HG02938 (cell line): ENCODE measurements around the gene MRM1.

Source experiments
- ATAC-seq: cut with Tn5 transposase; IDR thresholded peaks from one replicate; pipeline ENCODE4 v1.9.1; 2021; ENCODE audit warnings: mild to moderate bottlenecking, moderate library complexity; ENCODE audit not compliant: unreplicated experiment

MRM1 gene, protein sequence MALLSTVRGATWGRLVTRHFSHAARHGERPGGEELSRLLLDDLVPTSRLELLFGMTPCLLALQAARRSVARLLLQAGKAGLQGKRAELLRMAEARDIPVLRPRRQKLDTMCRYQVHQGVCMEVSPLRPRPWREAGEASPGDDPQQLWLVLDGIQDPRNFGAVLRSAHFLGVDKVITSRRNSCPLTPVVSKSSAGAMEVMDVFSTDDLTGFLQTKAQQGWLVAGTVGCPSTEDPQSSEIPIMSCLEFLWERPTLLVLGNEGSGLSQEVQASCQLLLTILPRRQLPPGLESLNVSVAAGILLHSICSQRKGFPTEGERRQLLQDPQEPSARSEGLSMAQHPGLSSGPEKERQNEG

DNA sequence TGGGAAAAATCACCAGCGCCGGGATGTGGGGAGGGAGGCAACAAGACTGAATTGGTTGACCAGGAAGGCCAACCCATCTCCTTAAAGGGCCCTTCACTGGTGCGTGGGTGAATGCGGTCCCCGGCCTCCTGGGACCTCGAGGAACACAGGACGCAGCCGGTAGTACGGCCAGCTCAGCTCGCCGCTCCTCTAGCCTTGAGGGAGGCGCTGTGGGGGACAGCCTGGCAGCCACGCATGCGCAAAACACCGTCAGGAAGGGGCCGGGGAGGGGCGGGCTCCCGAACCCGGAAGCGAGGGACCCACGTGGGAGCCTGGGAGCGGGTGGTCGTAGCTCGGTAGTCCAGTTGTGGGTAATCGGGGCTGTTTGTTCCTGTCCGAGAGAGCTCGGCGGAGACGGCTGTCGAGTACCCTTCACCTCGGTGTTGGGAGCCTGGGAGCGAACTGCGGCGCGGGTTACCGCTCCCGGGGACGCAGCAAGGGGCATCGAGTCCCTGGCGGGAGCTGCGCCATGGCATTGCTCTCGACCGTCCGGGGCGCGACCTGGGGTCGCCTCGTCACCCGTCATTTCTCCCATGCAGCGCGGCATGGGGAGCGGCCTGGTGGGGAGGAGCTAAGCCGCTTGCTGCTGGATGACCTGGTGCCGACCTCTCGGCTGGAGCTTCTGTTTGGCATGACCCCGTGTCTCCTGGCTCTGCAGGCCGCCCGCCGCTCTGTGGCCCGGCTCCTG, at the start of gene MRM1:
Gene MRM1 (plus strand): TSS at position 281 of the 727 bp plus-strand sequence. CDS start 228 bp downstream, at position 509.
- peak; percentile 61 for ATAC-seq

DNA sequence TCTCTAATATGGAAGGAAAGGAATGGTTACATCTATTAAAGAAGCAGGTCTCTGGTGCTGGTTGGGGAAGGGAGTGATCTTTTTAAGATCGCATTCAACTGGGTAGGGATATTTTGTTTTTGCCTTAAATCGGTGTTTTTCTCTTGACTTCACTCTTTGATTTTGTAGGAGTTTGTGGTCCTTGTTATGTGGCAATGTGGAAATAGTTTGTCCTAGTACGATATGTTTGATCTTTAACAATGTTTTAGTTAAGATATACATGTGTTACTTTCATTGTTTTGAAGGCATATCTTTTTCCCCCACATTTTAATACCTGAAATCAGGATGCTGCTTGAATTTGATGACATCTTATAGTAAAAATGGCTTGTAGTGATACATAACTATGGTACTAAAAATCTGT, 47.9 kb upstream of the MRM1 start:
- no peak for ATAC-seq

DNA sequence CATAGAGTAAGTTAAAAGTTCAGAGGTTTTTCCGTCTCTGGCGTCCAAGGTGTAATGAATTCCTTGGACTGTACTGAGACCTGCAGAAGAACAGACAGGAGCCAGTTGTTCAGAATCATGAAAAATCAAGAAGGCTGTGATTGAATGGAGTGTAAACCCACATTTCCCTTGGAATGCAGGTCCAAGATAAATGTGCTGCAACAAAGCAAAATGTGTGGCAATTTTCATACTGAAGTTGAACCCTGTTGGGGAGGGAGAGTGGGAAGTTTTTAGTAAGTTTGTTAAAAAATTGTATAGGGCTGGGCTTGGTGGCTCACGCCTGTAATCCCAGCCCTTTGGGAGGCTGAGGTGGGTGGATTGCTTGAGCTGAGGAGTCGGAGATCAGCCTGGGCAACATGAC, 35.3 kb upstream of the MRM1 start:
- ATAC-seq, result no peak

DNA sequence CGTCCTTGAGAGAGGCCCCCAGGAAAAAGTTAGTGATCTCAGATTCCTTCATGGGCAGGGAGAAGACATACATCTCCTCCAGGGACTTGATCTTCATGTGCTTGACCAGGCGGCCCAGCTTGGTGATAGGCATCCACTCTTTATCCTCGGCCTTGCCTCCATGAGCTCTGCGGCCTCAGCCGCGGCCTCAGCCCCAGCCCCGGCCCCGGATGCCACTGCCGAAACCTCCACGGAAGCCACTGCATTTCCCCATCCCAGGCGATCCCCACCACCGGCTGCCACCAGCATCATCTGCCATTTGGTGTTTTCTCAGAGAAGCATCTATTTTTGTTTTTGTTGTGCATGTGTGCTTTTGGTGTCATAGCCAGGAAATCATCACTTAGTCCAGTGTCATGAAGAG, 26.4 kb upstream of the MRM1 start:
- no peak for ATAC-seq

DNA sequence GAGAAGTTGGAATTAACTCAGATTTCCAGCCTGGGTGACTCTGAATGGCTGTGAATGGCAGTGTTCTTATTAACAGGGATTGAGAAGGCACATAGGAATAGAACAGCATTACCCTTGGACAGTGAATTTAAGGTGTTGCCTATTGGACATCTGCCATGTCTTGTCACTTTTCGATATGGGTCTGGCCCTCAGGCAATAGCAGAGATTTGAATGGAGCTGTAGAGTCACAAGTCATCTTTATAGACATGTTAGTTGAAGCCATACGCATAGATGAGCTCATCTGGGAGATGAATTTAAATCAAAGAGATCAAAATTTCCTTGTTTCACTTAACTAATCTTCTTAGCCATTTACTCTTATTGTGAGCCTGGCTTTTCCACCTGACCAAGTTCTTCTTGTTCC, 24.6 kb upstream of the MRM1 start:
- no peak for ATAC-seq

DNA sequence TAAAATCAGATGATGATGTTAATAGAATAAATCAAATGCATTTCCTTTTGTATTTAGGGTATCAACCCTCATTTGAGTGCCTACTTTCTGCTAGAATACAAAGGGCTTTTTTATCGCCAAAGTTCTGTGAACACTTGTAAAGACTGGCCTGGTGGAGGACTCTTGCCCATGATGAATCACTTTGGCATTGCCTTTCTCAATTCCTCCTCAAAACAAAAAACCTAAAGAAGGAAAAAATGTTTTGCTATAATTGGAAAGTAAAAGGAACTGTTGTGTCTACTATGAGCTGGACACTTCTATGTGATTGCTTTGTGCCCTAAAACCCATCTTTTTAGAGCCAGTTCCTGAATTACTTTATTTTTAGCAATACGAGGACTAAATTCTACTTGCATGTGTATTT, 22.7 kb upstream of the MRM1 start:
- ATAC-seq, result no peak

DNA sequence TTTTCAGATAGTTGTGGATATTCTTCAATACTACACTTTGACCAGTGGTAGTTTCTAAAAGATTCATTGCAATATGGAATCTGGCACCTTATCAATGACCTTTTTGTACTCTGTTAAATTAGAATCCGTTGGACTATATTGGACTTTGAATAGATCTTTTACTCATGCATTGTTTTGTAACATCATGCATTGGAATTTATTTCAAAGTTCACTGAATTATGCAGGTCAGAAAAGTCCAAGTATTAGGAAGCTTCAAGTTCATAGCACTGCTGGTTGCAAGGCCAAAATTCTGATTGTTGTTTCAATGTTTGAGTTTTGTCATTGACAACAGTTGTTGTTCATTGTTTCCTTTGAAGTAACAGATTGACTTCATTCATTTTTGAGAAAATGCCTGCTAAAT, 17.6 kb upstream of the MRM1 start:
- ATAC-seq, result no peak

DNA sequence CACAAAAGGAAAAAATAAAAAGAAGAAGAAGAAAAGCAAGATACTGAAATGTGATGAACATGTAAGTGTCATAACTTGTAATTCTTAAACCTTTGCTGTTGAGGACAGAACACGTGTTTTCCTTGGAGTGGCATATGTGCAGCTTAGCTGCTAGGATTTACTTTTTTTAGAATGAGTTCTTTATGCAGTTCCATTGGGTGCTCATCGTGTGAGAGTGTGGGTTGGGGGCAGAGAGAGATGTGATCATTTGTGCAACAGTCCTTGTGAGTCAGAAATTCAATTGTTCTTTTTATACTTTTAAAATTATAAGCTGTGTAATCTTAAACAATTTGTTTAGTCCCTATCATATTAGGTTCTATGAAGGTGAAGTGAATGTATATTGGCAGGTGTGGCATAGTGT, 15.2 kb upstream of the MRM1 start:
- ATAC-seq, result no peak

DNA sequence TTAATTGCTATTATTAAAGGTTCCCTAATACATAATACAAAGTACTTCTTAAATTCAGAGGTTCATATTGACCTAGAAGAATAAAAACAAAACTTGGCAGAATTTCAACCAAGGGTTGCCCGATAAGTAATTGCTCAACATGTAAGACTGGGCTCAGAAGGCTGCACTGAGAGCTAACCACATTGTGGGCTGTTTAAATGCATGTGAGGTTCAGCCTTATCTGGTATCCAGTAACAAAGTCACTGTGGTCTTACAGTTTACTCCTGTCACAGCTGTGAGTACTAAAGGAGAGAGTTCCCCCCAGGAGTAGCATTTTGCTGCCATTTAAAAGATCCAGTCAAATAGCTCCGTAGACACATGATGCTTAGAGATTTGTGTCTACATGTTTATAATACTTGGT, 11.3 kb upstream of the MRM1 start:
- ATAC-seq, result no peak

DNA sequence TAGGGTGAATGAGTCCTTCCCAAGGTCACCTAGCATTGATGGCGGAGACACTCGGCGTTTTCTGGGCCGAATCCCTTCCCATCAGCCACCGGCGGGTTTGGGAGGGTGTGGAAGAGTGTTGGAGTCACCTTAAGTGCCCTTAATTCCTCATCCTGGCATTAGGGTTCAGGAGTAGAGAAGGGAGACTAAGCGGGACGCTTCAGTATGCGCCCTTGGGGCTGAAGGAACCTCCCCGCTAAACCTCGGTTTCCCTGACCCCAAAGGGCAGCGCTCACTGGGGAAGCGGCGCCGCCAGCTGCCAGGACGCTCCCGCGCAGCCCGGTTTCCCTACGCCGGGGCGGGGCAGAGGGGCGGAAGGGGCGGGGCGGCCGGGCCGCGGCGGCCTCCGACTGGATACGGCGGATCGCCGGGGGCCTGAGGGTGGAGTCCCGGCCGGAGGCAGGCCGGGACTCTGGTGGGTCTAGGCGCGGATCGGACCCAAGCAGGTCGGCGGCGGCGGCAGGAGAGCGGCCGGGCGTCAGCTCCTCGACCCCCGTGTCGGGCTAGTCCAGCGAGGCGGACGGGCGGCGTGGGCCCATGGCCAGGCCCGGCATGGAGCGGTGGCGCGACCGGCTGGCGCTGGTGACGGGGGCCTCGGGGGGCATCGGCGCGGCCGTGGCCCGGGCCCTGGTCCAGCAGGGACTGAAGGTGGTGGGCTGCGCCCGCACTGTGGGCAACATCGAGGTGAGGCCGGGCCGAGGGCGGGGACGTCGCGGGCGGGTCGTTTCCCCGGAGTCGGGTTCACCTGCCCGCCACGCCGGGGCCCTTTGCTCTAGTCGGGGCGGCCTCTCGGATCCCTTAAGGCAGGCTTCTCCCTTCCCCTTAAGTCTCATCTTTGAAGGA, 9.7 kb upstream of the MRM1 start, which contains the start of gene DHRS11:
Gene DHRS11 (plus strand): TSS at position 446 of the 882 bp plus-strand sequence. CDS start 131 bp downstream, at position 577.
- ATAC-seq, result peak; percentile 58

DNA sequence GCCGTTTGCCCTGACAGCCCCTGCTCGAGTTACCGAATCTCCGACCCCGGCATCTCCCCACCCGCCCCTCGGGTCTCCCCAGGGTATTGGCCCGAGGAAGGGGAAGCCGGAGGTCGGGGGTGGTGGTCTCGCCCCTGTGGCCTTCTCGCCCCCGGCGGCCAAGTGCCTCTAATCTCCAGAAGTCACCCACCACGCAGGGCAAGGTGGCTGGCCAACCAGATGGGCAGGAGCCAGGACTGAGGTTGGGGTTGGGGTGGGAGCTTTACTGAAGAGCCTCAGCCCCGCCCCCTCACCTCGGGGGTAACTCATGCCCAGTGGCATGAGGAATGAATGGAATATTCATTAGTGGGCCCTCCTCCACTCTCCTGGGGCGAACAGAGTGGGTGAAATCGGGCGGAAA, 9.1 kb upstream of the MRM1 start:
- peak; percentile 19 for ATAC-seq

DNA sequence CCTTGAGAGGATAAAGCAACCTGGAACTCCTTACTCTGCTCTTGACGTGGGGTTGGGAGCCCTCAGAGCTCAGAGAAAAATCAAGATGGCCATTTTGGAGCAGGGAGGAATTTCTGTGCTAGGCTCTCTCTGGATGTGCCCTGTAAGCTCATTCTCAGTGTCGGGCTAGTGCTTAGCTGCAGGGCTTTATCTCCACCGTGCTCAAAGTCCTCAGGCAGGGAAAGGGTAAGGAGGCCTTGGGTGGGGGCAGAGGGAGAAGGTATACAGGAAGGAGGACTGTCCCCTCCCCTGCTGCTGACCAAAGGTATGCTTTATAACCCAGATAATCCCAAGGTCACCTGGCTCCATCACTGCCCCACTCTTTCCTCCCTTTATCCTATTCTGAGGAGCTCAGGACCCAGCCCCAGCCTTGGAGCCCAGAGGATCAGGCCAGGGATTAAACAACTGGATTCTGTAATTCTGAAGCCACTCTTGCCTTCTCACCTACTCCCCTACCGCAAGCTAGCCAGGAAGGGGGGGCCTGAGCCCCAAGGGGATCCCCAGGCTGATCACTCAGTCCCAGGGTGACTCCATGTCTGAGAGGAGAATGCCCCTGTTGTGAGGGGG, 8.6 kb upstream of the MRM1 start:
- no peak for ATAC-seq

DNA sequence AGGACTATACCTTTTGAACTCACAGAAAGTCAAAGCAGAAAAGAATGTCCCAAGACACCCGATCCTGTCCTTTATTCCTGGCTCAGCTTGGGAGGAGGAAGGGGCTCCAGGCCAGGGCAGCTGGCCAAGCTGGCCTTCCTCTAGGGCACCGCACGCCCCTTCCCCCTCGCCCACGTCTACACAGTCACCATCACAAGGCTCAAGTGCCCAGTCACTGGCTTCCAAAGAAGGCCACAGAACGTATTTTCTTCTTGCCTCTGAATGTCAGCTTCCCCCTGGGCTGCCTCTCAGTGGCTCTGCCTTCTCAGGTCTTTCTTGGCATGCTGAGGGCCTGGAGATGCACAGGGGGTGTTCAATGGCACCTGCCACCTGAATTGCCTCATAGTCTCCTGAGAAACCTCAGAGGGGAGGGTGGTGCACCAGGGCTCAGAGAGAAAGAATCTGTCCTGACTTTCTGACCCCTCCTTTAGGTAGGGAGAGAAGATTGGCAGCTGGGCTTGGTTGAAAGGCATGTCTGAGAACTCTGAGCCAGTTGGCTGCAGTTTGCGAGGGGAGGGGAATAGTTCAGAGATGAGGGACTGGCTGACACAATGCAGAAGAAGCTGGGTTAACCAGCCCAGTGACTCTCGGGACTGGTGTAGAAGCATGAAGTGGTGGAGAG, 7.6 kb upstream of the MRM1 start:
- ATAC-seq, result no peak

DNA sequence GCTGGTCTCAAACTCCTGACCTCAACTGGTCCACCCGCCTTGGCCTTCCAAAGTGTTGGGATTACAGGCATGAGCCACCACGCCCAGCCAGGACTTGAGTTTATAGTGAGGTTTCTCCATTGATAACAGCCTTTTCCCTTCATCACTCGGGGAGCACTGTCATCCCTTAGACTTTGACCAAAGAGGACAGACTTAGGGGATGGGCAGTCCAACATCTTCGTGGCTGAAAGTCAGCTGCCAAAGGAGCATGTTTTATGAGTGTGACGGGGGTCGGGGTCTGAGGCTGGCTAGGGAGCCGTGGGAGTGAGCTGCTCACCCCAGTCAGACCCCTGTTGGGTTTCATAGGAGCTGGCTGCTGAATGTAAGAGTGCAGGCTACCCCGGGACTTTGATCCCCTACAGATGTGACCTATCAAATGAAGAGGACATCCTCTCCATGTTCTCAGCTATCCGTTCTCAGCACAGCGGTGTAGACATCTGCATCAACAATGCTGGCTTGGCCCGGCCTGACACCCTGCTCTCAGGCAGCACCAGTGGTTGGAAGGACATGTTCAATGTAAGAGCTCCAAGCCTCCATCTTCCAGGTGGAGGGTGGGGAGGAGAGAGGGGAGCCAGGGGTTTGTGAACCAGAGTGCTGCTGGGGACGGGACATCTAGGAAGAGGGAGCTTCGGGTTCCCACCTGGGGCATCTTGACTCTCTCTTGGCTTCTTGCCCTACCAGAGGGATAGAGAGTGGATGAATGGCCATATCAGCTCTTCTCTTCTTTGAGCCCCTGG, 6.6 kb upstream of the MRM1 start:
- ATAC-seq, result no peak

DNA sequence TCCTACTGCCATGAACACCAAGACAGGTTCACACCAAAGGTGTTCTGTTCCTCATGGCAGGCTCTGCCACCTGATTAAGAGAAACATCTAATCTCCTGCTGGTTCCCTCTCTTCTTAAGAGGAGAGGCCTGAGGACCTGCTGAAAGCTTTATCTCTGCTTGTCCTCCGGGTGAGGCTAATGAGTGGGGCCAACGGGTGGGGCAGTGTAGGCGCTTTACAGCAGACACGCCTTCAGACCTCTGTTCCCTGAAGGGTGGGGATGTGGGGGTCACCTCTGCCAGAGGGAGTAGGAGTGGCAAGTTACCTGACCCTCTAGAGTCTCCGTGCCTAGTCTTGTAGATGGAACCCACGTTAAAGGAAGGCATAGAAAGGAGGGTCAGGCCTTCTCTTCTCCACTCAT, 4.2 kb upstream of the MRM1 start:
- ATAC-seq, result no peak

DNA sequence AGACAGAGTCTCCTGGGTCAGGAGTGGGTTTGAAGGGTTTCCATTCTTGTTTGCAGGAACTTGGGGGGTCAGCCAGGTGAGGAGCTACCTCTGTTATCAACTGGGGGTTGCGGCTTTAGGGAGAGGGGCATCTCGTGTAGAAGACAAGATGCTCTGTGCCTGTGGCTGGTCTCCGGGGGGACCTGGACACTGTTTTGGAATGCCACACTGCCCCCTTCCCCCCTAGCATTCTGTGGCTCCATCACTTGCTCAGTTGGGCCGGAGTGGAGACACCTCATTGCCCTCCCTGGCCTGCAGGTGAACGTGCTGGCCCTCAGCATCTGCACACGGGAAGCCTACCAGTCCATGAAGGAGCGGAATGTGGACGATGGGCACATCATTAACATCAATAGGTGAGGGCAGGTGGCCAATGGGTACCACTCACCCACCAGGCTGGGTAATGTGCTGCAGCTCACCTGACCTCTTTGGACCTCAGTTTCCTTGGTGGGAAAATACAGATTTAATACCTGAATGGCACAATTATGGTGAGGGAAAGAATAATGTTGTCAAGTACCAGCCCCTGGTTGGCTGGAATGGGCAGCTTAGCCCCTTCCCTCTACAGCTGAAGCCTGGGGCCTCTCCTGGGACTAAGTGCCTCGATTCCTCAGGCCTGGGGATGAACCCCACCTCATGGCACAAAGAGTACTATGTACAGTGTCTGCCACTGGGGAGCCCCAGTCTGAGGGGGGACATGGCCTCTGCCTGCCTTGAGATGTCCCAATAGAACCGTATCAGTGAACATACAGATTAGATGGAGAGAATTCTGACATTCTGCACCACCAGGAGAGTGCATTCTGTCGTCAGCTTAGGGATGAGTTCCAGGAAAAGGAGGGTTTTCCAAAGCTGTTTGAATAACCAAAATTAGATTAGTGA, 3.3 kb upstream of the MRM1 start:
- no peak for ATAC-seq

DNA sequence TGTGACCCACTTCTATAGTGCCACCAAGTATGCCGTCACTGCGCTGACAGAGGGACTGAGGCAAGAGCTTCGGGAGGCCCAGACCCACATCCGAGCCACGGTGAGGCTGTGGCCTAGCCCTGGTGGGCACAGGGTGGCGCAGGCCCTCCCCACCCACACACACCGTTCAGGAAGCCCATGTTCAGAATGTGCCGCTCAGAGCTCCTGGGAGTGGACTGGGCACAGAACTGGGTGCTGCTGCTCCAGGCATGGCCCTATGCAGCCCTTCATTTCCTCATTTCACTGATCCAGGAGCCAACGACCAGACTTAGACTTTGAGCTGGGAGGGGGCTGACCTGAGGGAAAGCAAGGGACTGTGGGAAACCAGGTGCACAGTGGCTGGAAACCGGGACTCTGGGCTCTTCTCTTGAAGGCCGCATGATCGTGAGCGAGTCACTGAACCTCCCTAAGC, 2.4 kb upstream of the MRM1 start:
- ATAC-seq, result no peak

DNA sequence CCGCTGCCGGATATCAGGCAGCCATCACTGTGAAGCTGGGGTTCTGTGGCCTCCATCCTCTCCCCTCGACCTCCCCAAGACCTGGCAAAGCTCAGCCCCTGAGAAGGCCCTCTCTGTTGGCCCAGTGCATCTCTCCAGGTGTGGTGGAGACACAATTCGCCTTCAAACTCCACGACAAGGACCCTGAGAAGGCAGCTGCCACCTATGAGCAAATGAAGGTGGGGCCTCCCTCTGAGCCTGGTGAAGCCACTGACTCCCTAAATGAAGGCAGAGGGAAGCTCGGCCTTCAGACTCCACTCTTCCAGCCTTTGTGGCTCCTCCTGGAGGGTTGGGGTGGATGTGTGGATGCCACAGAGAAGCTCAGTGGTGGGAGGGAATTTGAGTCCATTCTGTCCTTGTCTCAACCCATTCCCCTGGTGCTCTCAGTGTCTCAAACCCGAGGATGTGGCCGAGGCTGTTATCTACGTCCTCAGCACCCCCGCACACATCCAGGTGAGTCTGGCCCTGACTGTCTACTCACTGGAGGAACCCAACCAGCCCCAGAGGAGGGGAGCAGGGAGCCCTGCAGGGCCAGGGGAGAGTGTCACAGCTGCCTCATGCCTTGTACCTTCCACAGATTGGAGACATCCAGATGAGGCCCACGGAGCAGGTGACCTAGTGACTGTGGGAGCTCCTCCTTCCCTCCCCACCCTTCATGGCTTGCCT, 1.7 kb upstream of the MRM1 start:
- no peak for ATAC-seq
